Loucy (cell line): Measurements from ENCODE around the gene PPP1R26.

Source experiments
- CTCF ChIP-seq: fragments of 200-600 bp; sonication (generic); conservative IDR thresholded peaks from 2 replicates; pipeline ENCODE4 v1.5.1; 2014; ENCODE audit warnings: mild to moderate bottlenecking, antibody characterized with exemption, low read length
- EZH2phosphoT487 ChIP-seq: fragments of 200-600 bp; IDR thresholded peaks from 2 replicates; pipeline ENCODE4 v1.6.1; 2018; ENCODE audit warnings: antibody characterized with exemption, mild to moderate bottlenecking, moderate library complexity, borderline replicate concordance

- TF ChIP-seq CTCF = no peak
- TF ChIP-seq EZH2phosphoT487 = no peak
Observed at GRCh38 chr9:135513351-135513846, 33.8 kb downstream of the PPP1R26 start.
